ENCODE results near the gene IKZF4.
"Not testable (repeated sequence)": the region's sequence is repeated elsewhere in the genome, so short reads cannot be mapped to it uniquely, and the experiment has no call there.

IKZF4 gene

DNA sequence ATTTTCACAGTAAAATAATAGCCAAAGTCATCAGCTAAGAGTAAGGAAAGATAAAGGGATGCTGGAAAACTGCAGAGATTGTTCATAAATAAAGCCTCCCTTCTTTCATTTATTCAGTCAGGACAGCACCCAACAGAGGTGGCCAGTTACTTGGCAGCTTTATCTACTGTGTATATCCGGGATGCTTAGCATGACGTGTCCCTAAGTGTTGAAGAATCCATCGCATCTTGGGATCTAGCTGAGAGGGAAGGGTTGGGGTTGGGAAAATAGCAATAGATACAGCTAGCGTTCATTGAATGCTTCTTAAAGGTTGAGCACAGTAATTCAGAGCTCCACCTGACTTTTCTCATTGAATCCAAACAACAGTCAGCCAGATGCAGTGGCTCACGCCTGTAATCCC is 53.6 kb downstream of the IKZF4 start:
- Histone ChIP-seq H3K4me3 (ENCODE audit: low read depth, low read length) (no peak overlapping the region), H3K36me3 (no peaks in the 10 kb centered on the region), H3K9me3 (ENCODE audit: severe bottlenecking) (no peaks in the 10 kb centered on the region), H3K27me3 (ENCODE audit: insufficient read depth, low read depth, severe bottlenecking) (no peaks in the 10 kb centered on the region), H3K27ac (no peak overlapping the region)
- TF ChIP-seq, protein P1, sequence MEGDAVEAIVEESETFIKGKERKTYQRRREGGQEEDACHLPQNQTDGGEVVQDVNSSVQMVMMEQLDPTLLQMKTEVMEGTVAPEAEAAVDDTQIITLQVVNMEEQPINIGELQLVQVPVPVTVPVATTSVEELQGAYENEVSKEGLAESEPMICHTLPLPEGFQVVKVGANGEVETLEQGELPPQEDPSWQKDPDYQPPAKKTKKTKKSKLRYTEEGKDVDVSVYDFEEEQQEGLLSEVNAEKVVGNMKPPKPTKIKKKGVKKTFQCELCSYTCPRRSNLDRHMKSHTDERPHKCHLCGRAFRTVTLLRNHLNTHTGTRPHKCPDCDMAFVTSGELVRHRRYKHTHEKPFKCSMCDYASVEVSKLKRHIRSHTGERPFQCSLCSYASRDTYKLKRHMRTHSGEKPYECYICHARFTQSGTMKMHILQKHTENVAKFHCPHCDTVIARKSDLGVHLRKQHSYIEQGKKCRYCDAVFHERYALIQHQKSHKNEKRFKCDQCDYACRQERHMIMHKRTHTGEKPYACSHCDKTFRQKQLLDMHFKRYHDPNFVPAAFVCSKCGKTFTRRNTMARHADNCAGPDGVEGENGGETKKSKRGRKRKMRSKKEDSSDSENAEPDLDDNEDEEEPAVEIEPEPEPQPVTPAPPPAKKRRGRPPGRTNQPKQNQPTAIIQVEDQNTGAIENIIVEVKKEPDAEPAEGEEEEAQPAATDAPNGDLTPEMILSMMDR (IDR thresholded peaks at IDR 0.05; ENCODE audit: low read depth, low read length) = no peak
- DNase-seq = no peak

DNA sequence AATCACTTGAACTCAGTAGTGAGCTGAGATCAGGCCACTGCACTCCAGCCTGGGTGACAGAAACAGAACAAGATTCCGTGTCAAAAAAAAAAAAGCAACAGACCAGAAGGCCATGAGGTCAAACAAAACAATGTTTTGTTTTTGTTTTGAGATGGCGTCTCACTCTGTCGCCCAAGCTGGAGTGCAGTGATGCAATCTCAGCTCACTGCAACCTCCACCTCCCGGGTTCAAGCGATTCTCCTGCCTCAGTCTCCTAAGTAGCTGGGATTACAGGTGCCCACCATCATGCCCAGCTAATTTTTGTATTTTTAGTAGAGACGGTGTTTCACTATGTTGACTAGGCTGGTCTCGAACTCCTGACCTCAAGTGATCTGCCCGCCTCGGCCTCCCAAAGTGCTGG is 57.1 kb downstream of the IKZF4 start:
- DNase-seq; H3K36me3 ChIP-seq; H3K9me3 ChIP-seq (ENCODE audit: severe bottlenecking); H3K27me3 ChIP-seq (ENCODE audit: insufficient read depth, low read depth, severe bottlenecking); H3K27ac ChIP-seq; H3K4me3 ChIP-seq (ENCODE audit: low read depth, low read length): not testable (repeated sequence)

DNA sequence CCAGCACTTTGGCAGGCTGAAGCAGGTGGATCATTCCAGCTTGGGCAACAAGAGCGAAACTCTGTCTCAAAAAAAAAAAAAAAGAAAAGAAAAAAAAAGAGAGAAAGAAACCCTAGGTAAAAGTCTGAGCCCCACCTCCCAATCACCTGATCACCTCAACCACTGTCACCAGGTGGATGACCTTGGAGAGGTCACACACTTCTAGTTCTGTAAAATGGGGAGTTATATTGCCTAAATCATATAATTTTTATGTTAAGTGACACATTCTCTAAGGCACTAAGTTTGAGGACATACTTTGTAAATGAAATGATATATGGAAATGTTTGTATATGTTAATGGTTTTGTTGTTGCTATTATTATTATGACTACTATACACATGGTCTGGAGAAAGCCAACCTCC is 57.6 kb downstream of the IKZF4 start:
- Histone ChIP-seq H3K27ac (peak overlapping the region; percentile 90), H3K4me3 (ENCODE audit: low read depth, low read length) (peak overlapping the region; percentile 48)
- TF ChIP-seq, protein P1 (IDR thresholded peaks at IDR 0.05; ENCODE audit: low read depth, low read length) = no peak

DNA sequence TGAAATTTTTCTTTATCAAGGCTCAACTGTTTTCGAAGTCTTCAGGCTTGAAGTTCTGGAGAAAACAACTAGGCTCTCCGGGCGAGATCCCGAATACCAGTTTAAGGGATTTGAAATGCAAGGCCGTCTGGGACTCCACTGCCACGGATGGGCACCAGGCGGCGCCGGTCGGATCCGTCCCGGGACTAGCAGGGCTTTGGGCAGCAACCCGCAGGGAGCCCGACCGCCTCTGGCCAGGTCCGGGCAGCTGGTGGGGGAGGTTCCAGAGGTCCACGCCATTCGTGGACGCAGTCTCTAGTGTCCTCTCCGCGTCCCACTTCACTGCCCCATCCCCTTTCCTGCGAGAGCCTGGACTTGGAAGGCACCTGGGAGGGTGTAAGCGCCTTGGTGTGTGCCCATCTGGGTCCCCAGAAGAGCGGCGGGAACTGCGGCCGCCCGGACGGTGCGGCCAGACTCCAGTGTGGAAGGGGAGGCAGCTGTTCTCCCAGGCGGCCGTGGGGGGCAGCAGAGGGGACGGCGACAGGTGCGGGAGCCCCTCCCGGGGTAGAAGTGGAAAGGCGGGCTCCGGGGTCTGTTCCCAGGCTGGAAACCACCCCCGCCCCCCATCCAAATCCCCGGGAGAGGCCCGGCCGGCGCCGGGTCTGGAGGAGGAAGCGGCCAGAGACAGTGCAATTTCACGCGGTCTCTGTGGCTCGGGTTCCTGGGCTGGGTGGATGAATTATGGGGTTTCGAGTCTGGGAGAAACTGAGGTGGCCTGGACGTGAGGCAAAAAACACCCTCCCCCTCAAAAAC is 58.3 kb downstream of the IKZF4 start:
- Histone ChIP-seq H3K27ac (peak overlapping the region; percentile 90), H3K27me3 (ENCODE audit: insufficient read depth, low read depth, severe bottlenecking) (no peaks in the 10 kb centered on the region), H3K36me3 (no peaks in the 10 kb centered on the region), H3K9me3 (ENCODE audit: severe bottlenecking) (no peaks in the 10 kb centered on the region), H3K4me3 (ENCODE audit: low read depth, low read length) (peak overlapping the region; percentile 48)
- DNase-seq = peak; percentile 95
- TF ChIP-seq, protein P1 (IDR thresholded peaks at IDR 0.05; ENCODE audit: low read depth, low read length) = peak; percentile 80

More for the DNA sequence above, 57.6 kb downstream of the IKZF4 start:
- Histone ChIP-seq H3K27me3 (ENCODE audit: insufficient read depth, low read depth, severe bottlenecking) (no peaks in the 10 kb centered on the region), H3K9me3 (ENCODE audit: severe bottlenecking) (no peaks in the 10 kb centered on the region), H3K36me3 (no peaks in the 10 kb centered on the region)
- DNase-seq = no peak

DNA sequence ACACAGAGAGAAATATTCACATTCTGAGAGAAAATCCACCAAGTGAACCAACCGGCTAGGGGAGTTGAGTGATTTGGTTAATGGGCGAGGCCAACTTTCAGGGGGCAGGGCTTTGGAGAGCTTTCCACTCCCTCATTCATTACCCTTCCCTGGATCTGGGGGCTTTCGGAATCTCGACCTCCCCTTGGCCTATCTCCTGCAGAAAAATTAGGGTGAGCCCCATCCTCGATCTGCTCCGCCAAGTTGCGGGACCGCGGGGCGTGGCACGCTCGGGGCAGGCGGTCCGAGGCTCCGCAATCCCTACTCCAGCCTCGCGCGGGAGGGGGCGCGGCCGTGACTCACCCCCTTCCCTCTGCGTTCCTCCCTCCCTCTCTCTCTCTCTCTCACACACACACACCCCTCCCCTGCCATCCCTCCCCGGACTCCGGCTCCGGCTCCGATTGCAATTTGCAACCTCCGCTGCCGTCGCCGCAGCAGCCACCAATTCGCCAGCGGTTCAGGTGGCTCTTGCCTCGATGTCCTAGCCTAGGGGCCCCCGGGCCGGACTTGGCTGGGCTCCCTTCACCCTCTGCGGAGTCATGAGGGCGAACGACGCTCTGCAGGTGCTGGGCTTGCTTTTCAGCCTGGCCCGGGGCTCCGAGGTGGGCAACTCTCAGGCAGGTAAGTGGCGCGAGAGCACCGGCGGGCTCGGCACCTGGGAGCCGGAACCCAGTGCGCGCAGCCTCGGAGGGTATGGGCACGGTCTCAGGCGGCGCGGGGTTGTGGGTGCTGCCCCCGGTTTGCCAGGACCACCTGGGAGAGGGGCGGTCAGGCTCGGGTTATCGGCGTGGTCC is 59.1 kb downstream of the IKZF4 start, which contains the start of gene ERBB3:
ERBB3 (plus strand) TSS at position 443 of the 833 bp plus-strand sequence; CDS start at position 579, 136 bp downstream.
- H3K27me3 ChIP-seq (ENCODE audit: insufficient read depth, low read depth, severe bottlenecking) = no peaks in the 10 kb centered on the region
- H3K27ac ChIP-seq = peak within 1 kb of the TSS; percentile 90
- DNase-seq = peak; percentile 63
- no peaks in the 10 kb centered on the region for H3K9me3 ChIP-seq (ENCODE audit: severe bottlenecking)
- no peaks in the 10 kb centered on the region for H3K36me3 ChIP-seq
- TF ChIP-seq, protein P1 (IDR thresholded peaks at IDR 0.05; ENCODE audit: low read depth, low read length) = no peak
- peak within 1 kb of the TSS; percentile 48 for H3K4me3 ChIP-seq (ENCODE audit: low read depth, low read length)

DNA sequence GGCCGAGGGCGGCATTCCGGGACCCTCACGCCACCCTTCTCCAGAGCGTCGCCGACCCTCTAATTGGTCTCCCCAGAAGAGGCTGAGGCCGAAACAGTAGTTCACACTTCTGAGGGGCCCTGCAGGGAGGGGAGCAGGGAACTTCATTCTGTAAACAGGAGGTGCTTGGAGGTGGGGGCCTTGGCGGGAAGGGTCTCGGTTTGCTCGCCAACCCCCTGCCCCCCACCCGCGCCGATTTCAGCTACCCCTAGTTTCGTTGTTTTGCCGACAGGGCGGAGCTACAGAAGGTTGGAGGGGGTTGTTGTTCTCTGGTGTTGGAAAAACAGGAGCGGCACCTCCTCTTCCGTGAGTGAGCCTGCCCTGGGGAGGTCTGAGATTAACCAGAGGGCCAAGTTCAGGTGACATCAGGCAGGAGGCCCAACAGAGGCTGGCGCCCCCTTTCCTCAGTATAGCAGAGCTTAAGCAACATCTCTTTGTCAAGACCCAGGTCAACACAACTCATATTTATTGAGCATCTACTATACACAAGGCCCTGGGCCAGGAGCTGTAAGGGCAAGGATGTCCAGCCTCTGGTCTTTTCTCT is 59.8 kb downstream of the IKZF4 start:
- no peaks in the 10 kb centered on the region for H3K9me3 ChIP-seq (ENCODE audit: severe bottlenecking)
- no peak overlapping the region for H3K4me3 ChIP-seq (ENCODE audit: low read depth, low read length)
- no peaks in the 10 kb centered on the region for H3K36me3 ChIP-seq
- H3K27ac ChIP-seq = no peak overlapping the region
- no peak for DNase-seq
- no peaks in the 10 kb centered on the region for H3K27me3 ChIP-seq (ENCODE audit: insufficient read depth, low read depth, severe bottlenecking)
- TF ChIP-seq, protein P1 (IDR thresholded peaks at IDR 0.05; ENCODE audit: low read depth, low read length) = no peak
